HG02884 (cell line): ENCODE results near the gene UTS2.

Experiments used
- ATAC-seq: cut with Tn5 transposase; IDR thresholded peaks from one replicate; pipeline ENCODE4 v1.9.1; 2021; ENCODE audit warnings: mild to moderate bottlenecking, moderate library complexity; ENCODE audit not compliant: unreplicated experiment

The UTS2 gene

GRCh38 chr1:7863756-7864328 is 11.0 kb upstream of the UTS2 start:
- ATAC-seq: no peak

- no peak for ATAC-seq
These were observed 9.6 kb upstream of the UTS2 start for GRCh38 chr1:7862211-7863060.

- no peak for ATAC-seq
These were observed 8.6 kb upstream of the UTS2 start for GRCh38 chr1:7861452-7861851.

- ATAC-seq: no peak
These were observed 7.3 kb upstream of the UTS2 start for GRCh38 chr1:7860130-7860529.

- no peak for ATAC-seq
These were observed 6.5 kb upstream of the UTS2 start for GRCh38 chr1:7859406-7859805.

- ATAC-seq: no peak
These were observed 5.1 kb upstream of the UTS2 start for GRCh38 chr1:7857985-7858384.

- no peak for ATAC-seq
These were observed 4.1 kb upstream of the UTS2 start for GRCh38 chr1:7857000-7857399.

GRCh38 chr1:7856345-7856744 is 3.5 kb upstream of the UTS2 start:
- no peak for ATAC-seq

GRCh38 chr1:7853684-7854026 is 790 bp upstream of the UTS2 start:
- ATAC-seq: no peak

GRCh38 chr1:7850786-7851185 is 2.1 kb downstream of the UTS2 start:
- no peak for ATAC-seq

- ATAC-seq: no peak
These were observed 5.3 kb downstream of the UTS2 start for GRCh38 chr1:7847599-7847998.

GRCh38 chr1:7846656-7847055 is 6.2 kb downstream of the UTS2 start:
- ATAC-seq: no peak

GRCh38 chr1:7845761-7846160 is 7.1 kb downstream of the UTS2 start:
- ATAC-seq: no peak

GRCh38 chr1:7842517-7842916 is 10.3 kb downstream of the UTS2 start:
- no peak for ATAC-seq

GRCh38 chr1:7839526-7839925 is 13.3 kb downstream of the UTS2 start:
- no peak for ATAC-seq

GRCh38 chr1:7838714-7839113 is 14.2 kb downstream of the UTS2 start:
- no peak for ATAC-seq

GRCh38 chr1:7833035-7833434 is 19.8 kb downstream of the UTS2 start:
- ATAC-seq: no peak

GRCh38 chr1:7831458-7831857 is 21.4 kb downstream of the UTS2 start:
- ATAC-seq: no peak

GRCh38 chr1:7827126-7827955 is 25.5 kb downstream of the UTS2 start:
- ATAC-seq: no peak

- no peak for ATAC-seq
These were observed 26.5 kb downstream of the UTS2 start for GRCh38 chr1:7826363-7826762.

- no peak for ATAC-seq
These were observed 28.2 kb downstream of the UTS2 start for GRCh38 chr1:7824701-7825100.

- no peak for ATAC-seq
These were observed 31.6 kb downstream of the UTS2 start for GRCh38 chr1:7821282-7821681.
